ENCODE results near the gene CALB2. TPM values are rescaled to one million over a fixed set of nuclear protein-coding genes. Genes with fewer than 3 reads are reported as not detected.

The CALB2 gene
- total RNA-seq, 2 donors from 2014 or later = 0.81 TPM; not detected in 1

DNA sequence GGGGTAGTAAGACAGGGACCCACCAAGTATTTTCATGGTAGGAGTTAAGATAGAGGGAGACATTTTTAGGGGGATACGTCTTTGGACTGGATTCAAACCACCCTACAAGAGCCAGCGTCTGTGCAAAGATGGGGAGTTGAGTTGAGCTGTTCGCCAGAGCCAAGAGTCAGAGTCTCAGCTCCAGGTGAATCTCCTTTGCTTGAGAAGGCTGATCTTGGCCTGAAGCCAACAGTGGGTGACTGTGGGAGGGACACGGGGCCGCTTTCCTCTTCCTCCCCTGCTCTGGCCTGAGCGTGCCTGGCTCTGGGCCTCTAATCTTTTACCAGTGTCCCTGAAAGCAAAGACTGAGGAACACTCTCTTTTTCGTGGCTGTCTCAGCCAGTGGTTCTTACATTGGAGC lies 78.0 kb downstream of the CALB2 start:
- no peak for TF ChIP-seq CTCF (IDR thresholded peaks at IDR 0.05)
- DNase-seq (ENCODE audit: low spot score) = no peak
- ATAC-seq (ENCODE audit: insufficient number of reproducible peaks, low FRiP score, low read depth) = no peak
- Histone ChIP-seq H3K9me3 (no peaks in the 10 kb centered on the region), H3K27ac (no peak overlapping the region), H3K4me1 (ENCODE audit: control insufficient read depth in 1 of 2, low read depth in 2 of 2) (no peaks in the 10 kb centered on the region), H3K27me3 (replicated peaks; ENCODE audit: insufficient read depth) (no peaks in the 10 kb centered on the region), H3K36me3 (no peaks in the 10 kb centered on the region), H3K4me3 (no peak overlapping the region)

- no peaks in the 10 kb centered on the region for H3K4me1 ChIP-seq (ENCODE audit: control insufficient read depth in 1 of 2, low read depth in 2 of 2)
- H3K27me3 ChIP-seq (replicated peaks; ENCODE audit: insufficient read depth) = no peaks in the 10 kb centered on the region
- H3K9me3 ChIP-seq = peaks cover 23% of the 10 kb centered on the region
- TF ChIP-seq CTCF (IDR thresholded peaks at IDR 0.05) = no peak
- H3K4me3 ChIP-seq = no peak overlapping the region
- H3K36me3 ChIP-seq = no peaks in the 10 kb centered on the region
- H3K27ac ChIP-seq = no peak overlapping the region
- DNase-seq (ENCODE audit: low spot score) = no peak
- ATAC-seq (ENCODE audit: insufficient number of reproducible peaks, low FRiP score, low read depth) = no peak
Observed at GRCh38 chr16:71439523-71439922, 81.0 kb downstream of the CALB2 start.

Other genes with a start within 250 kb of the CALB2 start
- gene HYDIN, start 128.0 kb upstream of the CALB2 start, total RNA-seq = 1 to 10 TPM; 4.3 to 5.4 TPM
- gene CMTR2, start 69.3 kb upstream of the CALB2 start, total RNA-seq = 10 to 100 TPM; 14.6 to 15.9 TPM
- gene TLE7, start 83.3 kb downstream of the CALB2 start, total RNA-seq = not detected
- 10 to 100 TPM in 1 of 2 donors, 1 to 10 TPM in 1; 3.9 to 10.1 TPM for gene ZNF23, start 103.5 kb downstream of the CALB2 start, total RNA-seq
- gene ZNF19, start 130.6 kb downstream of the CALB2 start, total RNA-seq = 1 to 10 TPM; 3.7 to 9.0 TPM
- gene CHST4, start 167.7 kb downstream of the CALB2 start, total RNA-seq = not detected
- not detected for gene TAT, start 218.4 kb downstream of the CALB2 start, total RNA-seq